Activated CD8-positive, alpha-beta memory T cell treated with anti-CD3 and anti-CD28 coated beads, Interleukin-2, amount 50 U/mL, for 48 hours (primary cell): ENCODE results near the gene TAS2R20.
"Not testable (repeated sequence)": the region's sequence is repeated elsewhere in the genome, so short reads cannot be mapped to it uniquely, and the experiment has no call there.

Experiments used
- DNase-seq: peaks from one replicate; pipeline ENCODE4 v3.0.0-alpha.2; 2020

TAS2R20 gene, protein sequence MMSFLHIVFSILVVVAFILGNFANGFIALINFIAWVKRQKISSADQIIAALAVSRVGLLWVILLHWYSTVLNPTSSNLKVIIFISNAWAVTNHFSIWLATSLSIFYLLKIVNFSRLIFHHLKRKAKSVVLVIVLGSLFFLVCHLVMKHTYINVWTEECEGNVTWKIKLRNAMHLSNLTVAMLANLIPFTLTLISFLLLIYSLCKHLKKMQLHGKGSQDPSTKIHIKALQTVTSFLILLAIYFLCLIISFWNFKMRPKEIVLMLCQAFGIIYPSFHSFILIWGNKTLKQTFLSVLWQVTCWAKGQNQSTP

DNA sequence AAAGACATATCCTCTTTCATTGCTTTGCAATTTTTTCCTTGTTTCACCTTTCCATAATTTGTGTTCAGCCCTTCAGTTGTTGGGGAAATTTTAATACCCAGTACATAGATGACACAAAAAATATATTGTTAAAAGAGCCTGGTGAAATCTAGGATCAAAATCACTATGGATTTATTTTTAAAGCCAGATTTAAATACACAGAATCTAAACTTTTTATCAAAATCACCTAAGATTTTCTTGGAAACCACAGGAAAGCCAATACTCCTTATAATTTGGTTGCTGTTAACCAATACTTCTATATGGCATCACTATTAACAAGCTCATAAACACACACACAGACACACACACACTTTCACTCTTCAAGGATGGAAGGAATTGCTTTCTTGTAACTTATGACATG is at the start of gene TAS2R20:
Gene TAS2R20, minus strand, starts transcription at position 101 of the 400 bp plus-strand sequence. CDS start 429 bp downstream, outside the sequence.
- no peak for DNase-seq

DNA sequence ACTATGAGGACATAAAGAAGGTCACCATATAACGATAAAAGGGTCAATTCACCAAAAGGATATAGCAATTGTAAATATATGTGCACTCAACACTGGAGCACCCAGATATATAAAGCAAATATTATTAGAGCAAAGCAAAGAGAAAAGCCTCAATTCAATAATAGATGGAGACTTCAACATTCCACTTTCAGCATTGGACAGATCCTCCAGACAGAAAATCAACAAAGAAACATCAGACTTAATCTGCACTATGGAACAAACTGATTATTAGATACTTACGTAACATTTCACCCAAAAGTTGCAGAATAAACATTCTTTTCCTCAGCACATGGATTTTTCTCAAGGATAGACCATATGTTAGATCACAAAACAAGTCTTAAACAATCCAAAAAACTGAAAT is 43.3 kb upstream of the TAS2R20 start:
- not testable (repeated sequence) for DNase-seq

DNA sequence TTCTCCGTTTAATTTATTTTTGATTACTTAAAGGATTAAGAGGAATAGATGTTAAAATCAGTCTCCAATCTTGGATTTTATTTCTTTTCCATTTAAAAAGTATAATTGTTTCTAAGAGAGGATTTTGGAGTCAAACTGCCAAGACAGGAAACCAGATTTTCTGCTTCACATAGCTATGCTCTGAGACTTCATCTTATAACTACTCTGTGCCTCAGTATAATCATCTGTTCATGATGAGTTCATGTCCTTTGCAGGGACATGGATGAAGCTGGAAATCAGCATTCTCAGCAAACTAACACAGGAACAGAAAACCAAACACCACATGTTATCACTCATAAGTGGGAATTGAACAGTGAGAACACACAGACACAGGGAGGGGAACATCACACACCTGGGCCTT is 42.1 kb upstream of the TAS2R20 start:
- DNase-seq, result no peak

DNA sequence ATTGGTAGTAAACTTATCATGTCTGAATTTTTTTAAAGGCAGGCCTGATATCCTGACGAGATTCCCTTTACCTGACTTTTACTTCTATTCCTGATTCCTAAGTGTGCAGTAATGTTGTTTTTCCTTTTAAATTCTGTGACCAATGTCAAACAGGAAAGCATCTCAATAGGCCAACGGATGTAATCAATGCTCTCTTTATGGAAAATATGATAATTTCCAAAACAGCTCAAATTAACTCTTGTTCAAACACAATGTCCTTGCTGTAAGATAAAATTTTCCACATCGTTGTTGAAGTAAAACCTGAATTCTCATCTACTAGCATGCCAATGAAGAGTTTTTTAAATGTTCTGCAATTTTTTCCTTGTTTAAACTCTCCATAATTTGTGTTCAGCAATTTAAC is 41.1 kb upstream of the TAS2R20 start:
- no peak for DNase-seq

DNA sequence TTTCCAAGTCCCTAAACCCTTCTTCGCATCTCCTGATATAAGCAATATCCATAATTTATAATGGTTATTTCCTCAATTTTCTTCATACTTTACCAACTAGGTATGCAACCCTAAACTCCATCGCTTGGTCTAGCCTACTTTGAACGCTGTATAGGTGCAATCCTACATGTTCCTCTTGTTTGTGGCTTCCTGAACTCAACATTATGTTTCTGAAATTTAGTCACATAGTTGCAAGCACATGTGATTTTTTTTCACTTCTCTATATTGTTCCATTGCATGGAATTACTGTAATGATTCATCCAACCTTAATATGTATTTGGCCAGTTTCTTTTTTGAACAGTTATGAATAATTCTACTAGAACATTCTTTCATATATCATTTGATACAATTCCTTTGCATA is 35.9 kb upstream of the TAS2R20 start:
- not testable (repeated sequence) for DNase-seq

DNA sequence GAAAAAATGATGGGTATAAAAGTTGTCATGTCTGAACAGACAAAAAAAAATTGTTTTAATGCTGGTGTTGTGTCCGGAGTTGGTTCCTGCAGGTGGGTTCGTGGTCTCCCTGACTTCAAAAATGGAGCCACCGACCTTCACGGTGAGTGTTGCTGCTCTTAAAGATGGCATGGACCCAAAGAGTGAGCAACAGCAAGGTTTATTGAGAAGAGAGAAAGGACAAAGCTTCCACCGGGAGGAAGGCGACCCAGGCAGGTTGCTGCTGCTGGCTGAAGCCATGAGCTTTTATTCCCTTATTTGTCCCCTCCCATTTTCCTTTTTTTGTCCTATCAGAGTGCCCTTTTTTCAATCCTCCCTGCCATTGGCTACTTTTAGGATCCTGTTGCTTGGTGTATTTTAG is 33.2 kb upstream of the TAS2R20 start, which contains the start of gene TAS2R31:
Gene TAS2R31, minus strand, starts transcription at position 101 of the 400 bp plus-strand sequence. Its CDS starts 72 bp downstream, at position 29.
- no peak for DNase-seq

DNA sequence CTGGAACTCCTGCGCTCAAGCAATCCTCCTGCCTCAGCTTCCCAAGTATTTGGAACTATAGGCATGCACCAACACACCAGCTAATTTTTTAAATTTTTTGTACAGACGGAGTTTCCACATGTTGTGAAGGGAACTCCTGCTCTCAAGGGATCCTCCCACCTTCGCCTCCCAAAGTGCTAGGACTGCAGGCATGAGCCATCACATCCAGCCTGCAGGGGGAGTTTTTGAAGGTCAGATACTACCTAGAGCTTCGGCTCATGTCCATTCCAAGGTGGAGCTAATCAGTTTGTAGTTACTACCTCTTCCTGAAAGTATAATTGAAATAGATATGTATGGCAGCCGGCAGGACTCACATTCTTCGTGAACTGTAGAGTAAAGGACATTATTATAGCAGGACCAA is 28.0 kb upstream of the TAS2R20 start:
- DNase-seq, result no peak

DNA sequence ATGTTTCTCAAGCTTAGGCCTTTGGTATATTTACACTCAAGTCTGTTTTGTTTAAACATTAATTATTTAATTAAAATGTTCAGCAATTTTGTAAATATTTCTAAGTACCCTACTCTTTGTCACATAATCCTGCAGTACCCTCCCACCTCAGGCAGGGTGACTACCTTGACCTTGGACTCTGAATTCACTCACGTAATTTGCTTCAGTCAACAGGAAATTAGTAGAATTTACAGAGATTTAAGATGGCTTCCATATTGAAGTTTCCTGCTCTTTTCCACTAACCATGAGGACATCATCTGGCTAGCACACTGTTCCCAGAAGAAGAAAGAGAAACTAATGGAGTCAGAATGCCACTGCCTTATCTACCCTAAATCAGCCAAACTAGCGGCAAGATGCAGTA is 25.3 kb upstream of the TAS2R20 start:
- no peak for DNase-seq

DNA sequence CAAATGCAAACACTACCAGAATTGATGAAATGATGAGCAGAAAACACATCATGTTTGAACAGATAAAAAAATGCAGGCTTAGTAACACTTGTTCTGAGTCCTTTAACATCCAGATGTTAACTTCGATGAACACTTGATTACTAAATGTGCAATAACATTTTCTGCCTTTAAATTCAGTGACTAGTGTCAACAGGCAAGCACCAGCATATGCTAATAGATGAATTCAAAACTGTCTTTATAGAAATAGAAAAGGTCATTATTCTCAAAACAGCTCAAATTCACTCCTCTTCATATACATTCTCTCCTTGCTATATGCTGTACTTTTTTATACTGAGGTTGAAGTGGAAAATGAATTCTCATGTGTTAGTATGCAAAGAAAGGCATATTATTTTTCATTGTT is 24.4 kb upstream of the TAS2R20 start, which contains the start of gene TAS2R19:
Gene TAS2R19, minus strand, starts transcription at position 101 of the 400 bp plus-strand sequence. Its CDS starts 49 bp downstream, at position 52.
- no peak for DNase-seq

DNA sequence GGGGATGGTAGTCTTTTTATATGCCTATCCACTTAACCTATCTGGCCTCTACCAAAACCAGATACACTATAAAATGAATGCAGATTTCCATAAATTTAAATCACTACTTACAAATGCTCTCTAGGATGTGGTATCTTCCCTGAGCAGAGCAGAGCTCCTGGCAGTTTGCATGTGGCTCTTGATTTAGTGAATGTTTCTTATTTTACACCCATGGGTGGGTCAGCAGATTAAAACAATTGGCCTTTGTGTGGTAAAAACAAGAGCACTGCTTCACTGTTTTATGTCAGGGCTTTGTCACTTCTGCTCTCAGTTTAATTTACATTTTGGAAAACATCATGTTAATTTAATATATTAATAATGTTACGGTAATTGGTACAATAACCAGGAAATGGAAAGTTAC is 18.8 kb upstream of the TAS2R20 start:
- no peak for DNase-seq

DNA sequence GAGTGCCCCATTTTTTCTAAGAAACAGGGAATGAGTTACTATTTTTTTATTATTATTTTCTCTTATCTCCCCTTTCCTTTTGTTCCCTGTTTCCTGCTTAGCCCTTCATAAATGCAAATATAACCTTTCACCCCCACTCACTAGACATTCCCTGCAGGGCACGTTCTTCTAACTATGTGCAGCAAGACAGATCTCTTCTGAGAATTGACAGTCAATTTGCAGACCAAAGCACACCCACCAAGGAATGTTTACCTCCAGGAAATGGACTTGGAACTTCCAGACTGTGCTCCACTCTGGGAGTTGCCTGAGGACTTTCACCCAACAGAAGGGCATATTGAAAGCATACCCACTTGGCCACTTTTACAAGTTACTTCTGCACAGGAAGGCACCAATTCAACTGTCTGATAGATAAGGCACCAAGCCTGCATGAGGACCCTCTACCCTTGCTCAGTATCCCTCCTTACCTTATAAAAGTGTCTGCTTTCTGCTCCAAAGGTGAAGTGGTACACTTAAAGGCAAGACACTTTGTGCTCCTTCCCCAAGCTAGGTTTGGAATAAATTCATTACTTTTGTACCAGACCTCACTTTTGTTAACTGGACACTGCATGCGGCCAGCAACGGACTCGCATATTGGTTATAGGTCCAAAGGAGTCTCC is 17.8 kb upstream of the TAS2R20 start:
- DNase-seq, result no peak

DNA sequence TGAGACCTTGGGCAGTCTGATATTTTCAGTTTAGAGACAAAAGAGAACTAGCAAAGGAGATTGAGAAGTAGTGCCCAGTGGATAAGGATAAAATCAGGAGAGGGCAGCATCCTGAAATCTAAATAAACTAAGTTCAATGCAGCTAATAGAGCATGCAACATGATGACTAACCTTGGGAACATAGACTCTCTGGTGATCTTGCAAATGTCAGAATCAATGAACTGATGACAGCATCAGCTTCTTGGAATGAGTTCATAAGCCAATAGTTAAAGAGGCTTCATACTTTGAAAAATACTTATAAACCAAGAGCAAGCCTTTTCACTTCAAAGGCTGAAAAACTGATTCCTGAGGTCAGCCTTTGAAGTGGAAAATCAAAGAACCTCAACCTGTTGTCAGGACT is 16.1 kb upstream of the TAS2R20 start:
- no peak for DNase-seq

DNA sequence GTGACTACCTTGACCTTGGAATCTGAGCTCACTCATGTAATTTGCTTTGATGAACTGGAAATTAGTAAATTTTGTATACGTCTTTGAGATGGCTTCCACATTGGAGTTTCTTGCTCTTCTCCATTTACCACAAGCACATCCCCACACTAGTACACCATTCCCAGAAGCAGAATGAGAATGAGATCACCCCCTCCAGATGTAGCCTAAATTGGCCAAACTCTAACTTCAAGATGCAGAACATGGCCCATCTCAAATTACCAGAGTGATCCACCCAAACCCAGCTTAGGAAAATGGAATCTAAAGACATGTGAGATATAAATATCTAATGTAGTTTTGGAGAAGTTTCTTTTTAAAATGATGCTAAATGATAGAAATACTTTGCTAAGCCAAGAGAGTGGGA is 9.5 kb upstream of the TAS2R20 start:
- no peak for DNase-seq

DNA sequence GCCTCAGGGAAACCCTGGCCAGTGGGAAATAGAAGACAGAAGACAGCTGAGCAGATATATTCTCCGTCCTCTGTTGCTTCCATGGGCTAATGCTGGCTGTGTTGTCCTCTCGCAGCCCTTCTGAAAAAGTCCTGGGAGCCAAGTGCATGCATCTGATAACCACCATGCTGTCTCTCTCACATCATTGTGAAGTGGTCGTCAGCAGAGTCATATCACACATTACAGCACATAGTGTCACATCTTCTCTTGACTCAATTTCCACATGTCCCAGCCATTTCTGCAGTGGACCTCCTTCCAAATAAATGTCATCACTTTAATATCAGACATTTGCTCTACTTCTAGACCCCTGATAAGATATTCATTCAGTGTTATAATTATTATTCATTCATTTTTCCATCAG is 3.8 kb downstream of the TAS2R20 start:
- no peak for DNase-seq

DNA sequence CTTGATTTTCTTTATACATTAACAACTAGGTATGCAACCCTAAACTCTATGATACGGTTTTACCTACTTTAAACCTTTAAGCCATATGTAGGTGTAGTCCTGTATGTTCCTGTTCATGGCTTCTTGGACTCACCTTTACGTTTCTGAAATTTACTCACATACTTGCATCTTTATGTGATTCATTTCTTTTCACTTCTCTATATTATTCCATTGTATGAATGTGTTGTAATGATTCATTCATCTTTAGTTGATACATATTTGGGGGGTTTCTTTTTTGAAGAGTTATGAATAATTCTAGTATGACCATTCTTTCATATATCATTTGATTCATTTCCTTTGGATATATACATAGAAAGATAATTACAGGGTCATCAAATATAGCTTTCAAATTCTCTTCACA is 9.0 kb downstream of the TAS2R20 start:
- DNase-seq, result no peak

DNA sequence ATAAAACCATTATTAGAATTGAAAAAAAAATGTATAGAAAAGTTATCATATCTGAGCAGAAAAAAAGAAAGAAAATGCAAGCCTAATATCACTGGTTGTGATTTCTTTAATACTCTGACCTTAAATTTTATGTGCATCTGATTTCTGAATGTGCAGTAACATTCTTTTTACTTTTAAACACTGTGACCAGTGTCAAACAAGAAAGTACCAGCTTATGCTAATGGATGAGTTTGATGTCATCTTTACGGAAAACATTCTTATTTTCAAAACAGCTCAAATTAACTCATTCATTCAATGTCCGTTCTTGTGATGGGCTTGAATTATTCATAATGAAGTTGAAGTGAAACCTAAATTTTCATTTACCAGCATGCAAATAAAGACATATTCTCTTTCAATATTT is 11.3 kb downstream of the TAS2R20 start, which contains the start of gene TAS2R50:
Gene TAS2R50, minus strand, starts transcription at position 101 of the 400 bp plus-strand sequence. Its CDS starts 52 bp downstream, at position 49.
- no peak for DNase-seq

DNA sequence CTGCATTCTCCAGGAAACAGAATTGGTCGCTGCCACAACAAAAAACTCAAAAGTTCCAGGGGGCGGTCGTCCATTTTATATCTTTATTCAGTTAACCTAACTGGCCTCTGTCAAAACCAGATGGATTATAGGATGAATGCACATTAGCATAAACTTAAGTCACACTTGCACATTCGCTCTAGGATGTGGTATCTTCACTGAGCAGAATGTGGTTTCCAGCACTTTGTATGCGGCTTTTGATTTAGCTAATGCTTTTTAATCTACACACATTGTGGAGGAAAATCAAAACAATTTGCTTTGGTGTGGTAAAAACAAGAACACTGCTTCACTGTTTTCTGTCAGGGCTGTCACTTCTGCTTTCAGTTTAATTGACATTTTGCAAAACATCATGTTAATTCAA is 15.9 kb downstream of the TAS2R20 start:
- no peak for DNase-seq

DNA sequence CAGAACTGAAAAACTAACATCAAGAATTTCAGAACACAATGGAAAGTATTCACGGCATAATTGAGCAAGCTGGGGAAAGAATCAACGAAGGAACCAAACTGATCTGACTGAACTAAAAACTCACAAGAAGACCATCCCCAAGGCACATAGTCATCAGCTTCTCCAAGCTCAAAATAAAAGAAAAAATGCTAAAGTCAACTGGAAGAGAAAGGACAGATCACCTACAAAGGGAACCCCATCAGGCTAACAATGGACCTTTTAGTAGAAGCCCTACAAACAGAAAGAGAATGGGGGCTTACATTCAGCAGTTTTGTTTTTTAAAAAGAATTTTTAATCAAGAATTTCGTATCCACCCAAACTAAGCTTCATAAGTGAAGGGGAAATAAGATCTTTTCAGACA is 23.1 kb downstream of the TAS2R20 start:
- DNase-seq, result no peak

DNA sequence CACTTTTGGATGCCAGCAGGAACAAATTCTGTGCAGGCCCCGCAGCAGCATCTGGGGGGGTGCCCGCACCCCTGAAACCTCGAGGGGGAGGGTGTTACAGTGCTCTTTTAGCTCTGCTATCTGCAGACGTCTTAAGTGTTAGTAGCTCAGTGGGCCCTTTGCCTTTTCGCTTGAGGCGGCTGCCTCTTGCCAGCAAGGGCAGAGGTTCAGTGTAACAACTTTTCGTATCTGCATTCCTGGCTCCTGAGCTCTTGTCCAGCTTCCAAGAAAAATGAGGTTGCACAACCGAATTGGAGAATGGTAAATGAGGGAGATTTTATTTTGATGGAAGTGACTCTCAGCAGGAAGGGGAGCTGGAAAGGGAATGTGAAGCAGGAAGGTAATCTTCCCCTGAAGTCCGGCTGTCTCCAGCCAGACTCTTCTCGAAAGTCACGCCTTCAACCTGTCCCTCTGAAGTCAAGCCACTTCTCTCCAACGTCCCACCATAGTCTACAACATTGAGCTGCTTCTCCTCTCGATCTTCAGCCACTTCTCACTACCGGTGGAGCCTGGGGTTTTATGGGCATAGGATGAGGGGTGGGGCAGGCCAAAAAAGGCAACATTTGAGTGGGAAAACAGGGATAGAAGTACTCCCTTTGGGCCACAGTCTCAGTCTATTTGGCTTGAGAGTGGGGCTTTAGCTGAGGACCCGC is 29.2 kb downstream of the TAS2R20 start:
- no peak for DNase-seq

DNA sequence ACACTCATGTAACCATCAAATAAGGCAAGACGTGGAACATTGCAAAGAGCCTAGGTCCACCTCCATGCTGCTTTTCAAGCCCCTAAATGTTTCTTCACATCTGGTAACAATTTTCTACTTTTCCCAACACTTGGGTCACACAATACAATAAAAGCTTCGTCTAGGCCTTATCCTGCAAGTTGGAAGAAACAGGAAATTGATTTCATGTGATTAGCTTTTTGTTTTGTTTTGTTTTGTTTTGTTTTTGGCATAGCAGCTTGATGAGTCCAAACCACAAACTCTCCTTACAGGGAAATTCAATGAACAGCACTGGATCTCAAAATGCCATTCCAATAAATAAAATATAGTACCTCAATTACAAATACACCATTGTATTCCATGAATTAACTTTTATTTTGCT is 30.7 kb downstream of the TAS2R20 start:
- DNase-seq, result no peak

DNA sequence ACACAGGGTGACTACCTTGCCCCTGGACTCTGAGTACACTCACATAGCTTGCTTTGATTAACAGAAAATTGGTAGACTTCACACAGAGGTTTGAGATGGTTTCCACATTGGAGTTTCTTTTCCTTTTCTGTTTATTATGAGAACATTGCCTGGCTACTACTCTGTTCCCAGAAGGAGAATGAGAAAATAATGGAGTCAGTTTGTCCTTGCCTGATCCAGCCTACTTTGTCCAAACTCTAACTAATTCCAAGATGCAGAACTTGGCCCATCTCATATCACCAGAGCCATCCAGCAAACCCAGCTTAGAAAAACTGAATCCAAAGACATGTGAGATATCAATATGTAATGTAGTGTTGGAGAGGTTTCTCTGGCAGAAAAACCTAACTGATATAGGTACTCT is 31.8 kb downstream of the TAS2R20 start:
- no peak for DNase-seq

DNA sequence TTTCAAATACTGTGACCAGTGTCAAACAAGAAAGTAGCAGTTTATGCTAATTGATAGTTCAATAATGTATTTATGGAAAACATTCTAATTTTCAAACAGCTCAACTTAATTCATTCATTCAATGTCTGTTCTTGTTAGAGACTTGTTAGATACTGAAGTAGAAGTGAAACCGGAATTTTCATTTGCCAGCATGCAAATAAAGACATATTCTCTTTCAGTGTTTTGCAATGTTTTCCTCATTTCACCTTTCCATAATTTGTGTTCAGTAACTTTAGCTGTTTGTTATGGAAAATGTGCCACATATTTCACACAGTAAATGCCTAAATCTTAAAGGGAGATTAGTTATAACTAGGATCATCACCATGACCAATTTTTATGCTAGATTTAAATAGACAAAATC is 32.6 kb downstream of the TAS2R20 start:
- no peak for DNase-seq

DNA sequence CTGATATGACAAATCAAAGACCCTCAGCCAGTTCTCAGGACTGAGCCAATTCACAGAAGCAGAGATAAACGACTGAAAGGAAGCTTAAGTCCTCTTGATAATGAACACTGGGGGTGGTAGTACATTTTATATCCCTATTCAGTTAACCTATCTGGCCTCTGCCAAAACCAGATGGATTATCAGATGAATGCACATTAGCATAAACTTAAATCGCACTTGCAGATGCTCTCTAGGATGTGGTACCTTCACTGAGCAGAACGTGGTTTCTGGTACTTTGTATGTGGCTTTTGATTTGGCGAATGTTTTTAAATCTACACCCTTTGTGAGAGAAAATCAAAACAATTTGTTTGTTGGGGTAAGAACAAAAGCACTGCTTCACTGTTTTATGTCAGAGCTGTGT is 37.9 kb downstream of the TAS2R20 start:
- DNase-seq, result no peak

DNA sequence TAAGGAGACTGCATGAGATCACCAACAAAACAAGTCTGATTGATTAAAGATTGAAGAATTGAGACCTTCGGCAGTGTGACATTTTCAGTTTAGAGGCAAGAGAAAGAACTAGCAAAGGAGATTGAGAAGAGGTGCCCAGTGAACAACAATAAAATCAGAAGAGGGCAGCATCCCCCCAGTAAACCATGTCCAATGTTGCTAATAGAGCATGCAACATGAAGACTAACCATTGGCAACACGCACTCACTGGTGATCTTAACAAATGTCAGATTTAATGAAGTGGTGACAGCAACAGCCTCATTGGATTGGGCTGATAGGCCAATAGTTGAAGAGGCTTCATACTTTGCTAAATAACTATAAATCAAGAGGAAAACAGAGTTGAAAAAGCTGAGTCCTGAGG is 38.3 kb downstream of the TAS2R20 start:
- DNase-seq, result no peak
